HG02623 (cell line): Measurements from ENCODE around the gene ABLIM2.

Experiments used
- ATAC-seq: cut with Tn5 transposase; IDR thresholded peaks from one replicate; pipeline ENCODE4 v1.9.1; 2021; ENCODE audit warnings: moderate library complexity; ENCODE audit not compliant: unreplicated experiment

Gene ABLIM2

GRCh38 chr4:7967501-7968261, 190.9 kb downstream of the ABLIM2 start:
- ATAC-seq = no peak

- ATAC-seq = no peak
These were observed 191.6 kb downstream of the ABLIM2 start for GRCh38 chr4:7967063-7967440.

- ATAC-seq = no peak
These were observed 192.1 kb downstream of the ABLIM2 start for GRCh38 chr4:7966281-7967062.

GRCh38 chr4:7964890-7965662, 193.5 kb downstream of the ABLIM2 start:
- ATAC-seq = no peak

GRCh38 chr4:7964459-7964858, 194.2 kb downstream of the ABLIM2 start:
- no peak for ATAC-seq

GRCh38 chr4:7963691-7964090, 194.9 kb downstream of the ABLIM2 start:
- ATAC-seq = no peak

- ATAC-seq = no peak
These were observed 195.8 kb downstream of the ABLIM2 start for GRCh38 chr4:7962609-7963508.

GRCh38 chr4:7960790-7961655, 197.6 kb downstream of the ABLIM2 start:
- peak; percentile 67 for ATAC-seq

GRCh38 chr4:7960017-7960789, 198.4 kb downstream of the ABLIM2 start:
- ATAC-seq = no peak

GRCh38 chr4:7959078-7959477, 199.5 kb downstream of the ABLIM2 start:
- ATAC-seq = no peak

GRCh38 chr4:7956934-7957656, 201.5 kb downstream of the ABLIM2 start:
- no peak for ATAC-seq

- no peak for ATAC-seq
These were observed 202.3 kb downstream of the ABLIM2 start for GRCh38 chr4:7956270-7956808.

- no peak for ATAC-seq
These were observed 203.2 kb downstream of the ABLIM2 start for GRCh38 chr4:7955393-7955792.

GRCh38 chr4:7952615-7953014, 206.0 kb downstream of the ABLIM2 start:
- no peak for ATAC-seq

GRCh38 chr4:7950301-7951092, 208.1 kb downstream of the ABLIM2 start:
- no peak for ATAC-seq

- ATAC-seq = no peak
These were observed 208.9 kb downstream of the ABLIM2 start for GRCh38 chr4:7949759-7950158.

- ATAC-seq = no peak
These were observed 210.7 kb downstream of the ABLIM2 start for GRCh38 chr4:7947927-7948326.
